Transverse colon (tissue), 4 donors: Measurements from ENCODE around the gene RNF38.
"Not testable (repeated sequence)": the region's sequence is repeated elsewhere in the genome, so short reads cannot be mapped to it uniquely, and the experiment has no call there.

ENCODE experiments used
- EP300 ChIP-seq: sonication (generic); formaldehyde crosslinking; IDR thresholded peaks from one replicate; pipeline ENCODE4 v1.6.1; 2017; ENCODE audit warnings: antibody characterized with exemption, low read depth
- POLR2A ChIP-seq: fragments of 450-650 bp; IDR thresholded peaks from one replicate; pipeline ENCODE4 v1.6.1; 2016; ENCODE audit warnings: antibody characterized with exemption, mild to moderate bottlenecking, moderate library complexity
- POLR2AphosphoS5 ChIP-seq, 3 donors: sonication (generic); formaldehyde crosslinking; IDR thresholded peaks; one replicate each; pipeline ENCODE4 v1.6.1; 2016; ENCODE audit warnings: antibody characterized with exemption in 3 of 3
- TF ChIP-seq, protein P1 (sequence below), 5 experiments: fragments of 200-600 bp in 3 of 5; fragments of 450-650 bp in 2 of 5; sonication (generic) in 3 of 5; IDR thresholded peaks; 1 replicate in 2 of 5; 2 replicates in 3 of 5; pipeline ENCODE4 v1.5.1; 2016 to 2017; ENCODE audit warnings: antibody characterized with exemption in 5 of 5, inconsistent platforms in 3 of 5, mild to moderate bottlenecking in 2 of 5, moderate library complexity in 1 of 5

DNA sequence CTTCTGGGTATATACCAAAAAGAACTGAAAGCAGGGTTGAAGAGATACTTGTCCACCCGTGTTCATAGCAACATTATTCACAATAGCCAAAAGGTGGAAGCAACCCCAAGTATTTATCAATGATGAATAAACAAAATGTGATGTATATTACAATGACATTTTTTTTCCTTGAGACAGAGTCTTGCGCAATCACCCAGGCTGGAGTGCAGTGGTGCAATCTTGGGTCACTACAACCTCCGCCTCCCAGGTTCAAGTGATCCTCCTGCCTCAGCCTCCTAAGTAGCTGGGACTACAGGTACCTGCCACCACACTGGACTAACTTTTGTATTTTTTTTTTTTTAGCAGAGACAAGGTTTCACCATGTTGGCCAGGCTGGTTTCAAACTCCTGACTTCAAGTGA, 11.3 kb upstream of the RNF38 start:
- TF ChIP-seq POLR2A; POLR2AphosphoS5 (IDR thresholded peaks at IDR 0.05); EP300: not testable (repeated sequence)
- TF ChIP-seq, protein P1, sequence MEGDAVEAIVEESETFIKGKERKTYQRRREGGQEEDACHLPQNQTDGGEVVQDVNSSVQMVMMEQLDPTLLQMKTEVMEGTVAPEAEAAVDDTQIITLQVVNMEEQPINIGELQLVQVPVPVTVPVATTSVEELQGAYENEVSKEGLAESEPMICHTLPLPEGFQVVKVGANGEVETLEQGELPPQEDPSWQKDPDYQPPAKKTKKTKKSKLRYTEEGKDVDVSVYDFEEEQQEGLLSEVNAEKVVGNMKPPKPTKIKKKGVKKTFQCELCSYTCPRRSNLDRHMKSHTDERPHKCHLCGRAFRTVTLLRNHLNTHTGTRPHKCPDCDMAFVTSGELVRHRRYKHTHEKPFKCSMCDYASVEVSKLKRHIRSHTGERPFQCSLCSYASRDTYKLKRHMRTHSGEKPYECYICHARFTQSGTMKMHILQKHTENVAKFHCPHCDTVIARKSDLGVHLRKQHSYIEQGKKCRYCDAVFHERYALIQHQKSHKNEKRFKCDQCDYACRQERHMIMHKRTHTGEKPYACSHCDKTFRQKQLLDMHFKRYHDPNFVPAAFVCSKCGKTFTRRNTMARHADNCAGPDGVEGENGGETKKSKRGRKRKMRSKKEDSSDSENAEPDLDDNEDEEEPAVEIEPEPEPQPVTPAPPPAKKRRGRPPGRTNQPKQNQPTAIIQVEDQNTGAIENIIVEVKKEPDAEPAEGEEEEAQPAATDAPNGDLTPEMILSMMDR (IDR thresholded peaks at IDR 0.05): not testable (repeated sequence)
